GM21619 (cell line): ENCODE data around the gene SMKR1.
"Not testable (repeated sequence)": the region's sequence is repeated elsewhere in the genome, so short reads cannot be mapped to it uniquely, and the experiment has no call there.

Experiments
- ATAC-seq: cut with Tn5 transposase; IDR thresholded peaks from one replicate; pipeline ENCODE4 v1.9.1; 2021; ENCODE audit not compliant: unreplicated experiment

SMKR1 gene

DNA sequence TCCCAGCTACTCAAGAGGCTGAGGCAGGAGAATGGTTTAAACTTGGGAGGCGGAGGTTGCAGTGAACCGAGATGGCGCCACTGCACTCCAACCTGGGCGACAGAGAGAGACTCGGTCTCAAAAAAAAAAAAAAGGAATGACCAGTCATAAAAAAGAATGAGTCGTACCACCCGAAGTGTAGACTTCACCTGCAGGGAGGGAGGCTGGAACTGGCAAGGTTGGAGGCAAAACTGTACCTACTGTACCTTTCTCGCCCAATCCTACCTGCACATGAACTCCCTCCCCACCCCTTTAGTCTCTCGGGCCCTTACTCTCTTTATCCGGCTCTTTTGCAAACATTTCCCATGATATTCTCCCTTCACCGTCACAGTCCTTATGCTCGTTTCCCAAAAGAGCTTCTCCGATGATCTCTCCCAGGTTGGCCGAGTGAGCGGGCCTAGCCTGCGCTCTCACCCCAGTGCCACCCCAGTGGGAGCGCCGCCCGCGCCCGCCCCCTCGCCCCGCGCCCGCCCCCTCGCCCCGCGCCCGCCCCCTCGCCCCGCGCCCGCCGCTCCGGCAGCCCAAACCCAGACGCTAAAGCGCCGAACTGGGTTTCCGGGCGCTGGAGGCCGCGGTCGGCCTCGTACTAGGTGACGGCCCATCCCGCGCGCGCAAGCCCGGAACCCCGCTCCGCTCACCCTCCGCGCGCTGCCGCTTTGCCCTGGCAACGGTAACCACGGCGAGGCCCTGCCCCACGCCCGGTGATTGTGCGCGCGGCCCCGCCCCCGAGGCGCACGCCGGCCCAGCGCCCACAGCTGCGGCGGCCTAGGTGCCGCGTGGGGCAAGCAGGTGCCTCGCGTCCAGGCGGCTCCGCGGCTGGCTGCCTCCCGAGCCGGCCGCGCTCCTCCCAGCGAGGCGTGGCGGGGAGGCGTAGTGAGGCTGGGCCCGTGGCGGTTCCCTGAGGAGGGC is at the start of gene SMKR1:
SMKR1 (plus strand) TSS at position 772 of the 948 bp plus-strand sequence. CDS start 294 bp downstream, outside the sequence.
- peak; percentile 75 for ATAC-seq

DNA sequence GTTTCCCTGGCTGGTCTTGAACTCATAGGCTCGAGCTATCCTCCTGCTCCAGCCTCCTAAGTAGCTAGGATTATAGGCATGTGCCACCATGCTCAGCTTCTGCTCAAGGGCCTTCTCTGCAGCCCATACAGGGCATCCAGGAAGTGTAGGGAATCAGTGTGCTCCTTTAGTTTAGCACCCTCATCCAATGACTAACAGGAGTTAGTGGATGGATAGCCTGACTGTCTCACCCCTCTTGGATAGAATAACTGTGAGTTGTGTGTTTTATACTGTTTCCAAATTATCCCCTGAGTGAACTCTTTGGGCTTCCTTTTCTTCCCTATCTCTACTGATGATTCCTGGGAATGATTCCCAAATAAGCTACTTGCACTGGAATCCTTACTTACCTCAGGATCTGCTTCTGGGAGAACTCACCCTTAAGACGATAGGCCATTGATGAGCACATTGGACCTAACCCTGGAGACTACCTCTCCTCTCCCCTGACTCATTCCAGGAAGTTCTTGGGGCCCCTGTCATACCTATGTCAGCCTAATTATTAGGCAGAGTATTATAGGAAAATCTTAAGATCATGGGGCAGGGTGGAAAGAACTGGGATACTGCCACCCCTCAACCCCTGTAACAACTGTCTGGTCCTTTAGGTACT is 49.6 kb upstream of the SMKR1 start:
- ATAC-seq = no peak

GRCh38 chr7:129453510-129454248 is 48.7 kb upstream of the SMKR1 start:
- ATAC-seq = no peak

DNA sequence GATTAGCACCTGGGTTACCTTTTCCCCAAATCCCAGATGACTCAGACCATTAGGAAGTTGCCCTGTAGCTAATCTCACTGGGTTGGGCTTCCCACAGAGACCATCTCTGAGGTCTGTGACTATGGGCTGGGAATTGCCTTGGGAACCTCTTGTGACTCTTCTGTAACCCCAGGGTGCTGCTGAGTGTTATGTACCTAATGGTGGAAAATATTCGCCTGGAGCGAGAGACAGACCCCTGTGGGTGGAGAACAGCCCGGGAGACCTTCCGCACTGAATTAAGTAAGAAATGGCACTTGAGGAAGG is 48.1 kb upstream of the SMKR1 start:
- ATAC-seq = no peak

GRCh38 chr7:129456421-129456820 is 45.9 kb upstream of the SMKR1 start:
- ATAC-seq = no peak

DNA sequence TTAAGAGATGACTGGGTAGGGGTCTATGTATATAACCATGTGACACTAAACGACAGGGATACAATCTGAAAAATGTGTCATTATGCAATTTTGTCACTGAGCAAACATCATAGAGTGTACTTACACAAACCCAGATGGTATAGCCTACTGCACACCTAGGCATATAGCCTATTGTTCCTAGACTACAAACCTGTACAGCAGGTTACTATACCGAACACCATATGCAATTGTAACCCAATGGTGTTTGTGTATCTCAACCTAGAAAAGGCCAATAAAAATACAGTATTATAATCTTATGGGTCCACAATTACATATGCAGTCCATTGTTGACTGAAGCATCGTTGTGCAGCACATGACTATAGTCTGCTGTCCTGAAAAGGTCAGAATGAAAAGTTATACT is 45.2 kb upstream of the SMKR1 start:
- ATAC-seq = no peak

GRCh38 chr7:129458171-129458570 is 44.2 kb upstream of the SMKR1 start:
- no peak for ATAC-seq

DNA sequence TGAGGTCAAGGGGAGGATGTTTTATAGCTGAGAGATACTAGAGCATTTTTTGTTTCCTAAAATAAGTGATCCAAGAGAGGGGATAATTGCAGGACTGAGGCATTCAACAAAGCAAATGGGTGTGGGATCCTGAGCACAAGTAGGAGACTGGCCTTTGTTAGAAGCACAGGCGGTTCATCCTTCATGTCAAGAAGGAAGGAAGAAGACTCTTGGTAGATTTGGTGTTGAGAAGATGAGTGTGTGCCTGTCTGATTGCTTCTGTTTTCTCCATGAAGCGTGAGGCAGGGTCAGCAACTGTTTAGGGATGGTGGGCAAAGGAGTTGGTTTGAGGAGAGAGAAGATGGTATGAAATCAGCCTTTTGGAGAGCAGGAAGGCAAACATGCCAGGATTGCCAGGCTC is 40.5 kb upstream of the SMKR1 start:
- no peak for ATAC-seq

- no peak for ATAC-seq
Measured at GRCh38 chr7:129462420-129462819, 39.9 kb upstream of the SMKR1 start.

GRCh38 chr7:129464194-129464593 is 38.1 kb upstream of the SMKR1 start:
- ATAC-seq = no peak

GRCh38 chr7:129465080-129465479 is 37.3 kb upstream of the SMKR1 start:
- ATAC-seq = no peak

DNA sequence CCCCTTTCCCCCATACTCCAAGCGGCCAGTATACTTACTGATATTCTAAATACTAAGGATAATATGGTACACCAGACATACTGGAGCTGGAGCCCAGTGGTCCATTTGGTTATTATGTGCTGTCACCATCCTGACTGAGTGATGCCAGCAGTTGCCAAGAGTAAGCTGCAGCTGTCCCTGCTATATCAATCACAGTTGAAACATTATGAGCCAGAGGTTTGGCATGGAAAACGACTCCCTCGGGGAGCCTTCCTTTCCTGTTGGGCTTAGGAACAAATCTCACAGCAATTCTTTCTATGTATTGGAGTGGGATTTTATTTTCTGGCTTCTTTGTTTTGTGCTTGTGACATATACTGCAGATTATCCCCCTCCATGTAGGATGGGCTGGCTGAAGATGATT is 35.5 kb upstream of the SMKR1 start:
- no peak for ATAC-seq

- ATAC-seq = no peak
Measured at GRCh38 chr7:129468087-129468486, 34.2 kb upstream of the SMKR1 start.

GRCh38 chr7:129468547-129468946 is 33.8 kb upstream of the SMKR1 start:
- ATAC-seq = no peak

- ATAC-seq = no peak
Measured at GRCh38 chr7:129469930-129470329, 32.4 kb upstream of the SMKR1 start.

DNA sequence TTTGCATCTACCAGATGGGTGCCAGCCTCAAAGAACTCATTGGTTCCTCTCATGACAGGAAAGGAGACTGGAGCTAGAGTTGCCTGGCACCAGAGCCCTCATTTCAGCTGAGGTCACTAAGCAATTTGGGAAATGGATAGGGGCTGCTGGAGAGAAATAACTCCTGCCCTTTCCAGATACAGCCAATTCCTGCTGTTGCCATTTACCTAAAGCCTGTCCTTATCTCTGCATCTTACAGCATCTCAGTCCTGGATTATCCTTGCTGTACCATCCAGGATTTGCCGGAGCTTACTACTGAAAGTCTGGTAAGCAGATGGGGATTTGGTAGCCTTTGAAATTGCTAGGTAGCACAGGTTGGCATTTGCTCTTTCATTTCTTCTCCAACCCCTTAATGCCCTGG is 31.9 kb upstream of the SMKR1 start:
- no peak for ATAC-seq

DNA sequence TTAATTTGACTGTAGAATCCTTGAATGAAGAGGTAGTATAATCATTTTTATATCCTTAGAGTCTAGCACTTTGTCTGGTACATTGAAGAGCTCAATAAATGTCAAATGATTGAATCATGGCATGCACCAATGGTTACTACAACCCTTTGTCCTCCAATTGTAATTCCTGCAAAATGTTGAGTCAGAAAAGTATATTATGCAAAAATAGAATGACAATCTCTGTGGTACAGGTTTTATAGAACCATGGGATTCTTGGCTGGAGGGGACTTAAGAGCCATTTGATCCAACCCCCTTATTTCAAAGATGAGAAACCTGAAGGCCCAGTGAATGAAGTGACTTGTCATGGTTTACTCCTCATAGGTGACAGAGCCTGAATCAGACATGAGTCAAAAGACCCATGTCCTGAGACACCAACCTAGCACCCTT is 30.9 kb upstream of the SMKR1 start:
- ATAC-seq = no peak

GRCh38 chr7:129475931-129476330 is 26.4 kb upstream of the SMKR1 start:
- not testable (repeated sequence) for ATAC-seq

DNA sequence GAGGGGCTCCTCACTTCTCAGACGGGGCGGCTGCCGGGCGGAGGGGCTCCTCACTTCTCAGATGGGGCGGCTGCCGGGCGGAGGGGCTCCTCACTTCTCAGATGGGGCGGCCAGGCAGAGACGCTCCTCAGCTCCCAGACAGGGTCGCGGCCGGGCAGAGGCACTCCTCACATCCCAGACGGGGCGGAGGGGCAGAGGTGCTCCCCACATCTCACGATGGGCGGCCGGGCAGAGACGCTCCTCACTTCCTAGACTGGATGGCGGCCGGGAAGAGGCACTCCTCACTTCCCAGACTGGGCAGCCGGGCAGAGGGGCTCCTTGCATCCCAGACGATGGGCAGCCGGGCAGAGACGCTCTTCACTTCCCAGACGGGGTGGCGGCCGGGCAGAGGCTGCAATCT is 25.9 kb upstream of the SMKR1 start:
- ATAC-seq = not testable (repeated sequence)

- no peak for ATAC-seq
Measured at GRCh38 chr7:129479831-129480230, 22.5 kb upstream of the SMKR1 start.

DNA sequence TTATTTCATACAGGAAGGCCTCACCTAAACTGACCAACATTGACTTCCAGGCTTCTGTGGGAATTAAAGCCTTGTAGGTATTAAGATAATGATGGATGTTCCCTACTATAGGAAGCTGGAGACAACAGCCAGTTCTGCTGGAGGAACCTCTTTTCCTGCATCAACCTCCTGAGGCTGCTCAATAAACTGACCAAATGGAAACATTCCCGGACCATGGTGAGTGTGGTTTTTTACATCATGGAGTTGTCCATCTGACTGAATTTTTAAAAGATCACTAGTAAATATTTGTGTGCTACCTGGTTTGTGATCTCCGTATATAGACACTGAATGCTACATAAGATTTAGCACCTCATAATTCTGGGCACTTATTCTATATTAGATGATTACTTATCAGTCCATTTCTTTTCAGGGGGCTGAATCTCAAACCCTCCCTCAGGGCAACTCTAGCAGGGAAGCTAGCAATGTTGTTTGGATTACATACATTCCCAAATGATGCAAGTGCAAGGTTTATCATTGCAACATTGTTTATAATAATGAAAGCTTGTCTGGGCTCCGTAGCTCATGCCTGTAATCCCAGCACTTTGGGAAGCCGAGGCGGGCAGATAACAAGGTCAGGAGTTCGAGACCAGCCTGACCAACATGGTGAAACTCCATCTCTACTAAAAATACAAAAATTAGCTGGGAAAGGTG is 21.5 kb upstream of the SMKR1 start:
- no peak for ATAC-seq
